ENCODE data around the gene UXT. TPM values are rescaled to one million over a fixed set of nuclear protein-coding genes. Genes with fewer than 3 reads are reported as not detected.
"Not testable (repeated sequence)": the region's sequence is repeated elsewhere in the genome, so short reads cannot be mapped to it uniquely, and the experiment has no call there.

Gene UXT, protein sequence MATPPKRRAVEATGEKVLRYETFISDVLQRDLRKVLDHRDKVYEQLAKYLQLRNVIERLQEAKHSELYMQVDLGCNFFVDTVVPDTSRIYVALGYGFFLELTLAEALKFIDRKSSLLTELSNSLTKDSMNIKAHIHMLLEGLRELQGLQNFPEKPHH
- 80.1 TPM for polyA plus RNA-seq (2013, experiment 1 of 2)
- polyA plus RNA-seq (2013, experiment 2 of 2) = 98.3 TPM

GRCh38 chrX:47658684-47659420 is at the start of gene UXT:
Gene UXT (minus strand): TSS chrX:47659180. CDS start chrX:47658927, 253 bp downstream.
- Histone ChIP-seq H3K9me3 (ENCODE audit: insufficient read depth, low read depth, low read length) (no peaks in the 10 kb centered on the region), H3K27me3 (ENCODE audit: insufficient read depth, low read length) (no peaks in the 10 kb centered on the region), H3K4me3 (ENCODE audit: low read length) (peak within 1 kb of the TSS; percentile 99), H3K4me1 (ENCODE audit: insufficient read depth, low read length) (peaks cover 6% of the 10 kb centered on the region; the same call in 1 of the 2 replicates), H3K9ac (ENCODE audit: low read depth, low read length) (peak within 1 kb of the TSS; percentile 98), H3K36me3 (ENCODE audit: insufficient read depth, low read length) (peaks cover 25% of the 10 kb centered on the region), H3K27ac (ENCODE audit: low read depth, low read length) (peak within 1 kb of the TSS; percentile 100)
- WGBS = under 1% methylated on average over 48 of the region's 54 CpGs

GRCh38 chrX:47707031-47707780 is 48.2 kb upstream of the UXT start:
- 89% methylated on average over 7 of the region's 7 CpGs for WGBS
- H3K27ac ChIP-seq (ENCODE audit: low read depth, low read length) = no peak overlapping the region

DNA sequence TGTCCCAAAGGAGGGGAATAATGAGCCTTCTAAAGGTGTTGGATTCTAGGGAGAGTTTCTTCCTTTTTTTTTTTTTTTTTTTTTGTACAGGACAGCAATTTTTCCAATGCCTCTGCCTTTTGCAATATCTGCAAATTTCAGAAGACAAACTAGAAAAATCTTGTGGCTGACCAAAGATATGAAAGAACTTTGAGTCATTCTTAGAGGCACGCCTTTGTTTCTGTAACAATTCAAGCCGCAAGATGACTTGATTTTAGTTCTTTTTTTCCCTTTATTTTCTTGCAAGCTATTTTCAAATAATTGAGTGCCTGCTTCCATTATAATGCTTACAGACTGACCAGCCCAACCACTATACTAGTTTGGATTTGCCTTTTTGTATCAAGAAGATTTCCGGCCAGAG is 47.6 kb upstream of the UXT start:
- Histone ChIP-seq H3K9me3 (ENCODE audit: insufficient read depth, low read depth, low read length) (no peaks in the 10 kb centered on the region), H3K4me1 (ENCODE audit: insufficient read depth, low read length) (no peaks in the 10 kb centered on the region), H3K36me3 (ENCODE audit: insufficient read depth, low read length) (no peaks in the 10 kb centered on the region), H3K4me3 (ENCODE audit: low read length) (no peak overlapping the region), H3K27me3 (ENCODE audit: insufficient read depth, low read length) (no peaks in the 10 kb centered on the region), H3K9ac (ENCODE audit: low read depth, low read length) (no peak overlapping the region), H3K27ac (ENCODE audit: low read depth, low read length) (no peak overlapping the region)
- 95% methylated on average over 3 of the region's 3 CpGs for WGBS

More at GRCh38 chrX:47707031-47707780, 48.2 kb upstream of the UXT start:
- H3K4me1 ChIP-seq (ENCODE audit: insufficient read depth, low read length) = no peaks in the 10 kb centered on the region
- no peak overlapping the region for H3K4me3 ChIP-seq (ENCODE audit: low read length)
- H3K36me3 ChIP-seq (ENCODE audit: insufficient read depth, low read length) = no peaks in the 10 kb centered on the region
- H3K27me3 ChIP-seq (ENCODE audit: insufficient read depth, low read length) = no peaks in the 10 kb centered on the region
- H3K9ac ChIP-seq (ENCODE audit: low read depth, low read length) = no peak overlapping the region
- H3K9me3 ChIP-seq (ENCODE audit: insufficient read depth, low read depth, low read length) = no peaks in the 10 kb centered on the region

GRCh38 chrX:47704736-47705135 is 45.8 kb upstream of the UXT start:
- Histone ChIP-seq H3K27me3 (ENCODE audit: insufficient read depth, low read length) (no peaks in the 10 kb centered on the region), H3K36me3 (ENCODE audit: insufficient read depth, low read length) (no peaks in the 10 kb centered on the region), H3K9ac (ENCODE audit: low read depth, low read length) (no peak overlapping the region), H3K27ac (ENCODE audit: low read depth, low read length) (no peak overlapping the region), H3K4me3 (ENCODE audit: low read length) (no peak overlapping the region), H3K9me3 (ENCODE audit: insufficient read depth, low read depth, low read length) (no peaks in the 10 kb centered on the region), H3K4me1 (ENCODE audit: insufficient read depth, low read length) (no peaks in the 10 kb centered on the region)
- 67% methylated on average over 5 of the region's 5 CpGs for WGBS

DNA sequence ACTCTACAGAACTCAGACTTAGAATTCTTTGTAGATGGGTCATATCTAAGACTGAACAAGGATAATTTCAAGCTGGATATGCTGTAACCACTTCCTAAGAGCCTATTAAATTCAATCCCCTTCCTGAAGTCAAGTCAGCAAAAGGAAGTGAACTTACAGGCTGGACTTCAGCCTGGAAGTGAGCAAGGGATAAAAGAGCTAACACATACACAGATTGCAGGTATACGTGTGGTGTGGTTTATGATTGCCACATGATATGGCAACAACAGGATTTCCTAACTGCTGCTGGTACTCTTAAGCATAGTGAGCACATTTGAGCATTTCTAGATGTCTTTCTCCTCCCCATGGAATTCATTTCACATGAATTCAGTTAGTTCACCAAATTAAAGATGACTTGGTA is 38.2 kb upstream of the UXT start:
- WGBS = no CpG with 5 or more reads among the region's 1 CpG
- Histone ChIP-seq H3K36me3 (ENCODE audit: insufficient read depth, low read length) (no peaks in the 10 kb centered on the region), H3K4me1 (ENCODE audit: insufficient read depth, low read length) (no peaks in the 10 kb centered on the region), H3K9ac (ENCODE audit: low read depth, low read length) (no peak overlapping the region), H3K4me3 (ENCODE audit: low read length) (no peak overlapping the region), H3K27me3 (ENCODE audit: insufficient read depth, low read length) (no peaks in the 10 kb centered on the region), H3K27ac (ENCODE audit: low read depth, low read length) (no peak overlapping the region), H3K9me3 (ENCODE audit: insufficient read depth, low read depth, low read length) (no peaks in the 10 kb centered on the region)

DNA sequence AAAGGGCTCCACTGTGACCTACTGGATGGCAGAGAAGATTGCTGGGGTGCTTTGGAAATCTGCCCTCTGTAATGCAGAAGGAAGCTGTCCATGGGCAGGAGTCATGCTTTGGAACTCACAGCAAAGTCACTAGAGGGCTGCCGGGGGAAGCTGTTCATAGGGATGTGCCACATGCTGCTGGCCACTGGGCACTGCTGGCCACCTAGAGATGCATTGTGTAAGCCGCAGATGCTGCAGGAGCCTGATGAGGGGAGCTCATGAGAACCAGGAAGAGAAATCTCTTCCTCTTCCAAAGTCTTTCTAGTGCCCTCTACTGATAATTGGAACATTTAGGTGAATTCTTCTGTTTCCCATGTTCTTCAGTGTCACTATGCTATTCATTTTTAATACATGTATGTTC is 31.2 kb upstream of the UXT start:
- Histone ChIP-seq H3K27ac (ENCODE audit: low read depth, low read length) (no peak overlapping the region), H3K27me3 (ENCODE audit: insufficient read depth, low read length) (no peaks in the 10 kb centered on the region), H3K4me3 (ENCODE audit: low read length) (no peak overlapping the region), H3K9me3 (ENCODE audit: insufficient read depth, low read depth, low read length) (no peaks in the 10 kb centered on the region), H3K4me1 (ENCODE audit: insufficient read depth, low read length) (no peaks in the 10 kb centered on the region), H3K9ac (ENCODE audit: low read depth, low read length) (no peak overlapping the region), H3K36me3 (ENCODE audit: insufficient read depth, low read length) (no peaks in the 10 kb centered on the region)
- 81% methylated on average over 2 of the region's 2 CpGs for WGBS

DNA sequence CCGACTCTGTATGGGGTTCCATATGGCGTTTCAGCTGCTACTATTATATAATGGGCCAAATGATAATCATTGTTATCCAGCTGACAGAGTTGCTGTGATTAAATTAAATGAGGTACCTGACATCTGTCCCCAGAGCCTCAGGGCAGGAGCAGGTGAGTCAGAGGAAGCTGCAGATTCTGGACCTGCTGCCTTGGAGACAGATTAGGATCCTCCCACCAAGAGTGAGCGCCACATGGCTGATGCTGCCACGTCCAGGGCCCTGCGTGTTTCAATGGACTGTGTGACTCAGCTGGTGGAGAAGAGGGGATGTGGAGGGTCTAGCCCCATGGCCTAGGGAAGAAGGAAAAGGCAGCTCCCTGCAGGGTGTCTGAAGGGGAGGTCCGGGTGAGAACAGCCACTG is 28.3 kb upstream of the UXT start:
- Histone ChIP-seq H3K27ac (ENCODE audit: low read depth, low read length) (no peak overlapping the region), H3K36me3 (ENCODE audit: insufficient read depth, low read length) (no peaks in the 10 kb centered on the region), H3K4me3 (ENCODE audit: low read length) (no peak overlapping the region), H3K4me1 (ENCODE audit: insufficient read depth, low read length) (no peaks in the 10 kb centered on the region), H3K9ac (ENCODE audit: low read depth, low read length) (no peak overlapping the region), H3K27me3 (ENCODE audit: insufficient read depth, low read length) (no peaks in the 10 kb centered on the region), H3K9me3 (ENCODE audit: insufficient read depth, low read depth, low read length) (no peaks in the 10 kb centered on the region)
- 53% methylated on average over 5 of the region's 6 CpGs for WGBS

DNA sequence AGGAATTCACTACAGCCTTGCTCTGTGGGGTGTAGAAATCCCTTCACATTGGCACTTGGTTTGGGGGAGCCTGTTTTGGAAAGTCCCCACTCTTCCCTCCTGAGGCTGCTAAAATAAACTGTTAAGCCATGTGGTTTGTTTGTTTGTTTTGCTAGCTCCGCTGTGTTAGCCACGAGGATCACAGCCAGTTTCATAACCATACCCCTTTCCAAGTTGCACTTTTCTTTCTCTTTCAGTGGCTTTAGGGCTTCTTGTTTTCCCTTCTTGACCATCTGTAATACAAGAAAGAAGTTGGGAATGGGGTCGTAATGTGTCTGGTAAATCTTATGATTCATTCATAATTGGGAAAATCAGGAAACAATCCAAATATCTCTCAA is 24.8 kb upstream of the UXT start:
- Histone ChIP-seq H3K27me3 (ENCODE audit: insufficient read depth, low read length) (no peaks in the 10 kb centered on the region), H3K9me3 (ENCODE audit: insufficient read depth, low read depth, low read length) (no peaks in the 10 kb centered on the region), H3K27ac (ENCODE audit: low read depth, low read length) (no peak overlapping the region), H3K36me3 (ENCODE audit: insufficient read depth, low read length) (no peaks in the 10 kb centered on the region), H3K4me3 (ENCODE audit: low read length) (no peak overlapping the region), H3K4me1 (ENCODE audit: insufficient read depth, low read length) (no peaks in the 10 kb centered on the region), H3K9ac (ENCODE audit: low read depth, low read length) (no peak overlapping the region)
- 90% methylated on average over 2 of the region's 3 CpGs for WGBS

DNA sequence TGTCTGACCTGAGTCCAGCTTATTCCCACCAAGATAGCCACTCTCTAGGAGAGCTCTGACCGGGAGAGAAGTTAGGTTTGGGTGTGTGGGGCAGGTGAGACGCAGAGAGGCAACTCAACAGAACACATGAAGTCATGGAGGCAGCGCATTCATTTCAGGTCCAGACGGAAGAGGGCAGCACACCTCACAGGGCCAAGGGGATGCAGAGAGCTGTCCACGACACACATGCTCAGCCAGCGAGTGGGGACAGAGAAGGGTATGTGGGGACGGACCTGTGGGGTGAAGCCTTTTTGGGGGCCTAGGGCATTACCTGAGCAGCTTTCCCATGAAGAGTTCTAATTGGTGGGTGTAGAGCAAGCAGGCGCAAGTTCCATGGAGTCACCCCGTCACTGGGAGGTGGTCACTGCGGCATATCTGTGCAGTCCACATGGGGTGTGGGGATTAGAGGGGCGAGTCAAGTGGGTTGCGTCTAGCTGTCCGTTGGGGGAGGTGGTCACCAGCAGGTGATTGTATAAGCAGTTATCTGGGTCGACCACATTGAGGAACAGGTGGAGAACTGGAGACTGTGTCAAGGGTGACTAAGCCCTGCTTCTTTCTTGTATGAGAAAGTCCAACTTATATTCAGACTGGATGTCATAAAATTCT is 24.3 kb upstream of the UXT start:
- no peaks in the 10 kb centered on the region for H3K27me3 ChIP-seq (ENCODE audit: insufficient read depth, low read length)
- H3K27ac ChIP-seq (ENCODE audit: low read depth, low read length) = no peak overlapping the region
- H3K36me3 ChIP-seq (ENCODE audit: insufficient read depth, low read length) = no peaks in the 10 kb centered on the region
- H3K9me3 ChIP-seq (ENCODE audit: insufficient read depth, low read depth, low read length) = no peaks in the 10 kb centered on the region
- no peak overlapping the region for H3K4me3 ChIP-seq (ENCODE audit: low read length)
- H3K4me1 ChIP-seq (ENCODE audit: insufficient read depth, low read length) = no peaks in the 10 kb centered on the region
- WGBS = 83% methylated on average over 14 of the region's 14 CpGs
- no peak overlapping the region for H3K9ac ChIP-seq (ENCODE audit: low read depth, low read length)

DNA sequence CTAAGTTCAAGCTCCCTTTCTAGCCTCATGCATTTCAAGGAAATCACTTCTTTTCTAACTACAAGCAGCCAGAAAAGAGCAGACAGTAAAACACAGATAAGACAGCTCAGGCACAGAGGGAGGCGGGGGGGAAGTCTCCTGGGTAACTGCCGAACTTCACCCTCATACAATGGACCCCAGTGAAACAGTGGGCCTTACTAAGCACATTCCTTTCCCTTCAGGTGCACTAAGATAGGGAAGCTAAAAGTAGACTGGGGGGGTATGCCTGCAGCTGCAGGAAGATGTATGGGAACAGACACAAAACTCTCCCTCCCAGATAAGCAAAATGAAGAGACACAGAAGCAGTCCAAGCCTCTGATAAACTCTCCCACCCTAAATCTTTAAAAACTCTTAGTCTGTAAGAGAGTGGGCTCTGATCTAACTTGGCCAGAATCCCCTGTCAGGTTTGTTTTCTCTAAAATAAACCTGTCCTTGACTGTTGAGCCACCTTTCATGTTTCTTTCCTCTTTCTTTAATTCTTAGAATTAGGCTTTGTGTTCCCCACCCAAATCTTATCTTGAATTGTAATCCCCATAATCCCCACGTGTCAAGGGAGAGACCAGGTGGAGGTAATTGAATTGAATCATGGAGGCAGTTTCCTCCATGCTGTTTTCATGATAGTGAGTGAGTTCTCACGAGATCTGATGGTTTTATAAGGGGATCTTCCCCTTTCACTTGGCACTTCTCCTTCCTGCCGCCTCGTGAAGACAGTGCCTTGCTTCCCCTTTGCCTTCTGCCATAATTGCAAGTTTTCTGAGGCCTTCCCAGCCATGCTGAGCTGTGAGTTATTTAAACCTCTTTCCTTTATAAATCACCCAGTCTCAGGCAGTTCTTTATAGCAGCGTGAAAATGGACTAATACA is 17.2 kb upstream of the UXT start:
- H3K4me1 ChIP-seq (ENCODE audit: insufficient read depth, low read length); H3K9me3 ChIP-seq (ENCODE audit: insufficient read depth, low read depth, low read length); H3K36me3 ChIP-seq (ENCODE audit: insufficient read depth, low read length); H3K9ac ChIP-seq (ENCODE audit: low read depth, low read length); H3K27ac ChIP-seq (ENCODE audit: low read depth, low read length); H3K27me3 ChIP-seq (ENCODE audit: insufficient read depth, low read length); H3K4me3 ChIP-seq (ENCODE audit: low read length): not testable (repeated sequence)
- 93% methylated on average over 6 of the region's 7 CpGs for WGBS

All from HUES64 (cell line).